ENCODE results near the gene CLMN. TPM values are rescaled to one million over a fixed set of nuclear protein-coding genes. Genes with fewer than 3 reads are reported as not detected.

CLMN gene
- total and polyA plus RNA-seq, 2 of the 4 experiments (the other 2 are of a cell fraction), result 0.10 to 0.18 TPM

DNA sequence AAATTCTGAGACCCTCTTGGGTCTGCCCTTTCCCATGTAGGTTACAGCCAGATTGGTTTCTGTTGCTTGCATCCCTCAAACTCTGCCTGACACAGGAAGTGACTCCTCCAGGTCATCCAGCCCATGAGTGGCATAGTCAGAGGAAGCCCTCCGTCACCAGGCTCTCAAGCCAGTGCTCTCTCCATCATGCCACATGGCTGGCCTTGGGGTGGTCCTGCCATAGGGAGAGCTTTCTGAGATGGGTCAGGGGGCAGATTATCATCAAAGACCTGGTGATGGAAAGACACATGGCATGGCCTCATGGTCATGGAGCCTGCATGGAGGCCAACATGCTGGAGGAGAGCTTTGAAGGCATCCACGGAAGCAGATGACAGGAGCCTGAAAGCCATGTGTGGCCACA, 15.4 kb upstream of the CLMN start:
- no peak overlapping the region for H3K18ac ChIP-seq (ENCODE audit: low read depth, low read length)
- no peak for ATAC-seq (ENCODE audit: low read depth)
- dilution Hi-C loops (cut with HindIII; ENCODE audit: low sequenced_read_pairs, unreplicated experiment), result no loop called here
- no peak overlapping the region for H3K4me3 ChIP-seq (ENCODE audit: insufficient read depth, low read depth, low read length)
- H3K36me3 ChIP-seq (ENCODE audit: control insufficient read depth, insufficient read depth, low read length), result no peaks in the 10 kb centered on the region
- H3K27ac ChIP-seq (ENCODE audit: insufficient read depth, low read length), result no peak overlapping the region
- H3K27me3 ChIP-seq (ENCODE audit: control insufficient read depth, insufficient read depth, low read length), result no peaks in the 10 kb centered on the region; the same call in none of the 2 replicates
- H2AK5ac ChIP-seq (ENCODE audit: low read depth, low read length), result no peak overlapping the region
- H3K4me1 ChIP-seq (ENCODE audit: control insufficient read depth, insufficient read depth, low read length), result no peaks in the 10 kb centered on the region
- no peak overlapping the region for H3K14ac ChIP-seq (replicated peaks; ENCODE audit: low read depth, low read length)
- no peak overlapping the region for H2BK15ac ChIP-seq (ENCODE audit: low read depth, low read length)
- H3K79me1 ChIP-seq (ENCODE audit: low read depth in 1 of 2, low read length in 2 of 2), result no peaks in the 10 kb centered on the region
- intact Hi-C loops (cut with micrococcal nuclease), result no loop called here
- TF ChIP-seq MAFK (IDR thresholded peaks at IDR 0.05; ENCODE audit: low read depth, low read length) (no peak), ELK1 (IDR thresholded peaks at IDR 0.05; ENCODE audit: borderline replicate concordance, low read depth, low read length) (no peak), CEBPB (IDR thresholded peaks at IDR 0.05; ENCODE audit: low read depth, low read length) (no peak), SMC3 (IDR thresholded peaks at IDR 0.05; ENCODE audit: low read depth, low read length) (no peak), BHLHE40 (IDR thresholded peaks at IDR 0.05; ENCODE audit: low read depth, low read length) (no peak), CHD1 (IDR thresholded peaks at IDR 0.05; ENCODE audit: low read depth, low read length) (no peak), RAD21 (IDR thresholded peaks at IDR 0.05; ENCODE audit: low read length) (no peak), USF2 (IDR thresholded peaks at IDR 0.05; ENCODE audit: low read depth, low read length) (no peak), MXI1 (IDR thresholded peaks at IDR 0.05; ENCODE audit: borderline replicate concordance, low read depth, low read length) (no peak), POLR2A (IDR thresholded peaks at IDR 0.05; ENCODE audit: low read depth, low read length) (no peak), FOS (IDR thresholded peaks at IDR 0.05; ENCODE audit: low read depth, low read length) (no peak), MAZ (IDR thresholded peaks at IDR 0.05; ENCODE audit: borderline replicate concordance, low read depth, low read length) (no peak), RFX5 (IDR thresholded peaks at IDR 0.05; ENCODE audit: low read depth, low read length) (no peak), RCOR1 (IDR thresholded peaks at IDR 0.05; ENCODE audit: insufficient replicate concordance, low read length) (no peak), NFE2L2 (IDR thresholded peaks at IDR 0.05; ENCODE audit: low read depth, low read length) (no peak)
- TF ChIP-seq, protein P1, sequence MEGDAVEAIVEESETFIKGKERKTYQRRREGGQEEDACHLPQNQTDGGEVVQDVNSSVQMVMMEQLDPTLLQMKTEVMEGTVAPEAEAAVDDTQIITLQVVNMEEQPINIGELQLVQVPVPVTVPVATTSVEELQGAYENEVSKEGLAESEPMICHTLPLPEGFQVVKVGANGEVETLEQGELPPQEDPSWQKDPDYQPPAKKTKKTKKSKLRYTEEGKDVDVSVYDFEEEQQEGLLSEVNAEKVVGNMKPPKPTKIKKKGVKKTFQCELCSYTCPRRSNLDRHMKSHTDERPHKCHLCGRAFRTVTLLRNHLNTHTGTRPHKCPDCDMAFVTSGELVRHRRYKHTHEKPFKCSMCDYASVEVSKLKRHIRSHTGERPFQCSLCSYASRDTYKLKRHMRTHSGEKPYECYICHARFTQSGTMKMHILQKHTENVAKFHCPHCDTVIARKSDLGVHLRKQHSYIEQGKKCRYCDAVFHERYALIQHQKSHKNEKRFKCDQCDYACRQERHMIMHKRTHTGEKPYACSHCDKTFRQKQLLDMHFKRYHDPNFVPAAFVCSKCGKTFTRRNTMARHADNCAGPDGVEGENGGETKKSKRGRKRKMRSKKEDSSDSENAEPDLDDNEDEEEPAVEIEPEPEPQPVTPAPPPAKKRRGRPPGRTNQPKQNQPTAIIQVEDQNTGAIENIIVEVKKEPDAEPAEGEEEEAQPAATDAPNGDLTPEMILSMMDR (conservative IDR thresholded peaks at IDR 0.05; ENCODE audit: low read depth, low read length), result no peak
- in situ Hi-C loops (cut with MboI; ENCODE audit: low sequenced_read_pairs), result no loop called here
- no peak overlapping the region for H2BK20ac ChIP-seq (ENCODE audit: low read depth, low read length)
- H4K8ac ChIP-seq (ENCODE audit: low read depth in 2 of 2, low read length in 2 of 2), result no peak overlapping the region
- H3K9me1 ChIP-seq (ENCODE audit: insufficient read depth, low read length), result no peaks in the 10 kb centered on the region
- ChIA-PET CTCF (no interaction called here), POLR2A (ENCODE audit: unreplicated experiment) (no interaction called here)
- H4K5ac ChIP-seq (ENCODE audit: low read depth, low read length), result no peak overlapping the region
- H3K56ac ChIP-seq (ENCODE audit: extremely low read depth, insufficient read depth, low read length), result no peak overlapping the region
- H2AFZ ChIP-seq (replicated peaks; ENCODE audit: low read length, poor library complexity), result no peak overlapping the region
- no peak overlapping the region for H3K23ac ChIP-seq (ENCODE audit: low read depth, low read length)
- no peak overlapping the region for H2AK9ac ChIP-seq (replicated peaks; ENCODE audit: low read depth, low read length, poor library complexity)
- no peak overlapping the region for H3K4me2 ChIP-seq (ENCODE audit: low read depth, low read length)
- WGBS, 2 experiments (ENCODE audit: extremely low coverage in 2 of 2, insufficient read length in 1 of 2), result no CpG with 5 or more reads among the region's 2 CpGs
- no peaks in the 10 kb centered on the region for H4K20me1 ChIP-seq (ENCODE audit: insufficient read depth, low read length)
- no peak overlapping the region for H4K91ac ChIP-seq (ENCODE audit: insufficient read depth, low read depth, low read length)
- no peak overlapping the region for H2BK5ac ChIP-seq (ENCODE audit: low read depth, low read length, poor library complexity, severe bottlenecking)
- H3K9me3 ChIP-seq (ENCODE audit: control insufficient read depth, insufficient read depth, low read length), result no peaks in the 10 kb centered on the region
- no peak overlapping the region for H2BK120ac ChIP-seq (ENCODE audit: low read depth, low read length)
- H3K4ac ChIP-seq (ENCODE audit: low read depth, low read length), result no peak overlapping the region
- no TSS peak for BruUV-seq (replicated peaks)
- DNase-seq, result no peak
- H3K9ac ChIP-seq (ENCODE audit: low read depth, low read length), result no peak overlapping the region

All from IMR-90 (cell line).